ENCODE measurements around the gene CLIC6.
A peak's percentile ranks its signal among the peaks of the same experiment; 100 is the strongest.
"Not testable (repeated sequence)": the region's sequence is repeated elsewhere in the genome, so short reads cannot be mapped to it uniquely, and the experiment has no call there.

The CLIC6 gene

GRCh38 chr21:34653522-34653921 lies 15.3 kb upstream of the CLIC6 start:
- DNase-seq, result no peak

- DNase-seq, result no peak
Observed at GRCh38 chr21:34661848-34662247, 6.9 kb upstream of the CLIC6 start.

- no peak for DNase-seq
Observed at GRCh38 chr21:34667761-34668160, 1.0 kb upstream of the CLIC6 start.

GRCh38 chr21:34669149-34669879 lies 520 bp downstream of the CLIC6 start:
- no peak for DNase-seq

- DNase-seq, result not testable (repeated sequence)
Observed at GRCh38 chr21:34669880-34670219, 1.1 kb downstream of the CLIC6 start.

GRCh38 chr21:34670220-34670961 lies 1.6 kb downstream of the CLIC6 start:
- DNase-seq, result no peak

- no peak for DNase-seq
Observed at GRCh38 chr21:34670962-34671348, 2.2 kb downstream of the CLIC6 start.

- DNase-seq, result no peak
Observed at GRCh38 chr21:34671462-34671861, 2.7 kb downstream of the CLIC6 start.

GRCh38 chr21:34671891-34672290 lies 3.1 kb downstream of the CLIC6 start:
- no peak for DNase-seq

GRCh38 chr21:34673006-34673405 lies 4.2 kb downstream of the CLIC6 start:
- no peak for DNase-seq

GRCh38 chr21:34674468-34674867 lies 5.7 kb downstream of the CLIC6 start:
- no peak for DNase-seq

GRCh38 chr21:34675871-34676270 lies 7.1 kb downstream of the CLIC6 start:
- peak; percentile 10 for DNase-seq

GRCh38 chr21:34679051-34679450 lies 10.3 kb downstream of the CLIC6 start:
- no peak for DNase-seq

- no peak for DNase-seq
Observed at GRCh38 chr21:34684174-34684876, 15.5 kb downstream of the CLIC6 start.

GRCh38 chr21:34687065-34687464 lies 18.3 kb downstream of the CLIC6 start:
- no peak for DNase-seq

GRCh38 chr21:34687745-34688144 lies 19.0 kb downstream of the CLIC6 start:
- DNase-seq, result no peak

- DNase-seq, result no peak
Observed at GRCh38 chr21:34688145-34688544, 19.4 kb downstream of the CLIC6 start.

- DNase-seq, result no peak
Observed at GRCh38 chr21:34688715-34689114, 19.9 kb downstream of the CLIC6 start.

- DNase-seq, result peak; percentile 90
Observed at GRCh38 chr21:34690041-34690792, 21.4 kb downstream of the CLIC6 start.

- no peak for DNase-seq
Observed at GRCh38 chr21:34690793-34691175, 22.0 kb downstream of the CLIC6 start.

- no peak for DNase-seq
Observed at GRCh38 chr21:34691390-34692032, 22.7 kb downstream of the CLIC6 start.

- DNase-seq, result no peak
Observed at GRCh38 chr21:34692458-34693020, 23.7 kb downstream of the CLIC6 start.
